Measurements from ENCODE around the gene NOX4.

Gene NOX4

GRCh38 chr11:89279176-89279575 lies 212.0 kb downstream of the NOX4 start:
- H3K27ac Mint-ChIP-seq = no peak overlapping the region
- H3K36me3 Mint-ChIP-seq (ENCODE audit: low read depth) = no peaks in the 10 kb centered on the region
- TF ChIP-seq, protein P1, sequence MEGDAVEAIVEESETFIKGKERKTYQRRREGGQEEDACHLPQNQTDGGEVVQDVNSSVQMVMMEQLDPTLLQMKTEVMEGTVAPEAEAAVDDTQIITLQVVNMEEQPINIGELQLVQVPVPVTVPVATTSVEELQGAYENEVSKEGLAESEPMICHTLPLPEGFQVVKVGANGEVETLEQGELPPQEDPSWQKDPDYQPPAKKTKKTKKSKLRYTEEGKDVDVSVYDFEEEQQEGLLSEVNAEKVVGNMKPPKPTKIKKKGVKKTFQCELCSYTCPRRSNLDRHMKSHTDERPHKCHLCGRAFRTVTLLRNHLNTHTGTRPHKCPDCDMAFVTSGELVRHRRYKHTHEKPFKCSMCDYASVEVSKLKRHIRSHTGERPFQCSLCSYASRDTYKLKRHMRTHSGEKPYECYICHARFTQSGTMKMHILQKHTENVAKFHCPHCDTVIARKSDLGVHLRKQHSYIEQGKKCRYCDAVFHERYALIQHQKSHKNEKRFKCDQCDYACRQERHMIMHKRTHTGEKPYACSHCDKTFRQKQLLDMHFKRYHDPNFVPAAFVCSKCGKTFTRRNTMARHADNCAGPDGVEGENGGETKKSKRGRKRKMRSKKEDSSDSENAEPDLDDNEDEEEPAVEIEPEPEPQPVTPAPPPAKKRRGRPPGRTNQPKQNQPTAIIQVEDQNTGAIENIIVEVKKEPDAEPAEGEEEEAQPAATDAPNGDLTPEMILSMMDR (IDR thresholded peaks at IDR 0.05) = no peak
- no peak overlapping the region for H3K4me3 Mint-ChIP-seq
- no peak for DNase-seq
- no peaks in the 10 kb centered on the region for H3K9me3 Mint-ChIP-seq
- H3K4me1 Mint-ChIP-seq = peaks cover 5% of the 10 kb centered on the region
- H3K27me3 Mint-ChIP-seq (ENCODE audit: low read depth, poor library complexity) = no peaks in the 10 kb centered on the region

DNA sequence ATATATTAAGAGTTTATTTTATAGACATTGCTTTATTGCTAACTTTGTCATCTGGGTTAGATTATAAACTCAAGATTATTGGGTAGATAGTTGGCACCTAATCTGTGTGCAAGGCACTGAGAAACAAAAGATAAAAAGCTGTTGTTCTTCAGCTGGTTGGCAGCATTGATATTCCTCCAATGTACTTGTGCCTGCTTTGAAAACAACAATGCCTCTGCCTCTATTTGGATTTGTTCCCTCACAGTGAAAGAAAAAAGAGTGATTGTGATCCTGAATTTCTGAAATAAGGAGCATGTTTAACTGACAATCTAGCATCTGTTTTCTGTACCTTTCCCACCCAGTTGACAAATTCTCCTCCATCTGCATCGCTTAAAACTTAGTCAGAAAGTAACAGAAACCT lies 215.2 kb downstream of the NOX4 start:
- DNase-seq = no peak
- Mint-ChIP-seq H3K36me3 (ENCODE audit: low read depth) (no peaks in the 10 kb centered on the region), H3K27ac (no peak overlapping the region), H3K9me3 (no peaks in the 10 kb centered on the region), H3K4me3 (no peak overlapping the region), H3K27me3 (ENCODE audit: low read depth, poor library complexity) (peaks cover 4% of the 10 kb centered on the region), H3K4me1 (peaks cover 2% of the 10 kb centered on the region)
- TF ChIP-seq, protein P1 (IDR thresholded peaks at IDR 0.05) = no peak
